Effector memory CD4-positive, alpha-beta T cell (primary cell): Measurements from ENCODE around the gene IL3.

Experiments
- DNase-seq, 3 donors: peaks; one replicate each; pipeline ENCODE4 v3.0.0-alpha.2; 2020
- H3K27ac ChIP-seq: 2 replicates; pipeline ENCODE4 v1.7.0; 2013; ENCODE audit warnings: mild to moderate bottlenecking, low read length, moderate library complexity; ENCODE audit not compliant: insufficient read depth, poor library complexity, severe bottlenecking
- H3K27me3 ChIP-seq: replicated peaks from 2 replicates; pipeline ENCODE4 v1.7.0; 2013; ENCODE audit warnings: mild to moderate bottlenecking, low read length; ENCODE audit not compliant: insufficient read depth, control insufficient read depth, poor library complexity, severe bottlenecking
- H3K36me3 ChIP-seq: 2 replicates; pipeline ENCODE4 v1.7.0; 2013; ENCODE audit warnings: mild to moderate bottlenecking, low read length, moderate library complexity; ENCODE audit not compliant: control insufficient read depth, insufficient read depth
- H3K4me1 ChIP-seq: 2 replicates; pipeline ENCODE4 v1.7.0; 2013; ENCODE audit warnings: low read length, mild to moderate bottlenecking; ENCODE audit not compliant: control insufficient read depth, insufficient read depth, poor library complexity, severe bottlenecking
- H3K4me3 ChIP-seq: 2 replicates; pipeline ENCODE4 v1.7.0; 2013; ENCODE audit warnings: low read length, low read depth, mild to moderate bottlenecking; ENCODE audit not compliant: insufficient read depth, poor library complexity, severe bottlenecking
- H3K9me3 ChIP-seq: 2 replicates; pipeline ENCODE4 v1.7.0; 2013; ENCODE audit warnings: mild to moderate bottlenecking, low read length, moderate library complexity; ENCODE audit not compliant: control insufficient read depth

IL3 gene

GRCh38 chr5:132017738-132018625, 42.5 kb upstream of the IL3 start:
- no peak for DNase-seq
- H3K27me3 ChIP-seq, result no peaks in the 10 kb centered on the region
- H3K9me3 ChIP-seq, result no peaks in the 10 kb centered on the region
- H3K4me1 ChIP-seq, result peaks cover 21% of the 10 kb centered on the region
- H3K36me3 ChIP-seq, result no peaks in the 10 kb centered on the region
- no peak overlapping the region for H3K4me3 ChIP-seq
- no peak overlapping the region for H3K27ac ChIP-seq

GRCh38 chr5:132019337-132019736, 41.1 kb upstream of the IL3 start:
- no peaks in the 10 kb centered on the region for H3K27me3 ChIP-seq
- peaks cover 21% of the 10 kb centered on the region for H3K4me1 ChIP-seq
- H3K27ac ChIP-seq, result peak overlapping the region; percentile 73
- no peaks in the 10 kb centered on the region for H3K9me3 ChIP-seq
- no peaks in the 10 kb centered on the region for H3K36me3 ChIP-seq
- no peak for DNase-seq
- H3K4me3 ChIP-seq, result no peak overlapping the region

GRCh38 chr5:132019857-132020555, 40.4 kb upstream of the IL3 start:
- peak overlapping the region; percentile 73 for H3K27ac ChIP-seq
- H3K4me1 ChIP-seq, result peaks cover 21% of the 10 kb centered on the region
- H3K27me3 ChIP-seq, result no peaks in the 10 kb centered on the region
- DNase-seq, result peak; percentile 60 to 64 (median 60)
- no peak overlapping the region for H3K4me3 ChIP-seq
- H3K36me3 ChIP-seq, result no peaks in the 10 kb centered on the region
- no peaks in the 10 kb centered on the region for H3K9me3 ChIP-seq

GRCh38 chr5:132020568-132021339, 39.7 kb upstream of the IL3 start:
- DNase-seq, result no peak
- H3K4me1 ChIP-seq, result peaks cover 21% of the 10 kb centered on the region
- no peak overlapping the region for H3K4me3 ChIP-seq
- no peaks in the 10 kb centered on the region for H3K27me3 ChIP-seq
- H3K9me3 ChIP-seq, result no peaks in the 10 kb centered on the region
- H3K27ac ChIP-seq, result peak overlapping the region; percentile 73
- no peaks in the 10 kb centered on the region for H3K36me3 ChIP-seq

GRCh38 chr5:132021654-132022053, 38.8 kb upstream of the IL3 start:
- Histone ChIP-seq H3K4me3 (no peak overlapping the region), H3K27ac (no peak overlapping the region), H3K36me3 (no peaks in the 10 kb centered on the region), H3K27me3 (no peaks in the 10 kb centered on the region), H3K9me3 (no peaks in the 10 kb centered on the region), H3K4me1 (peaks cover 27% of the 10 kb centered on the region)
- DNase-seq, result no peak

GRCh38 chr5:132022737-132023136, 37.7 kb upstream of the IL3 start:
- DNase-seq, result no peak
- no peaks in the 10 kb centered on the region for H3K36me3 ChIP-seq
- H3K27me3 ChIP-seq, result no peaks in the 10 kb centered on the region
- no peak overlapping the region for H3K27ac ChIP-seq
- H3K9me3 ChIP-seq, result no peaks in the 10 kb centered on the region
- peaks cover 34% of the 10 kb centered on the region for H3K4me1 ChIP-seq
- H3K4me3 ChIP-seq, result no peak overlapping the region

- no peak overlapping the region for H3K4me3 ChIP-seq
- H3K27ac ChIP-seq, result no peak overlapping the region
- no peaks in the 10 kb centered on the region for H3K36me3 ChIP-seq
- H3K9me3 ChIP-seq, result no peaks in the 10 kb centered on the region
- peaks cover 34% of the 10 kb centered on the region for H3K4me1 ChIP-seq
- DNase-seq, result no peak
- no peaks in the 10 kb centered on the region for H3K27me3 ChIP-seq
Measured at GRCh38 chr5:132023258-132024116, 37.0 kb upstream of the IL3 start.

- peaks cover 30% of the 10 kb centered on the region for H3K4me1 ChIP-seq
- no peaks in the 10 kb centered on the region for H3K36me3 ChIP-seq
Measured at GRCh38 chr5:132024117-132024435, 36.4 kb upstream of the IL3 start.

GRCh38 chr5:132024789-132025402, 35.6 kb upstream of the IL3 start:
- peaks cover 22% of the 10 kb centered on the region for H3K4me1 ChIP-seq
- H3K4me3 ChIP-seq, result no peak overlapping the region
- no peak for DNase-seq

More at GRCh38 chr5:132024117-132024435, 36.4 kb upstream of the IL3 start:
- Histone ChIP-seq H3K27ac (no peak overlapping the region), H3K27me3 (no peaks in the 10 kb centered on the region), H3K4me3 (no peak overlapping the region), H3K9me3 (no peaks in the 10 kb centered on the region)
- no peak for DNase-seq

More at GRCh38 chr5:132024789-132025402, 35.6 kb upstream of the IL3 start:
- H3K27ac ChIP-seq, result no peak overlapping the region
- no peaks in the 10 kb centered on the region for H3K27me3 ChIP-seq
- no peaks in the 10 kb centered on the region for H3K36me3 ChIP-seq
- no peaks in the 10 kb centered on the region for H3K9me3 ChIP-seq
